ENCODE data around the gene BACH2. TPM values are rescaled to one million over a fixed set of nuclear protein-coding genes. Genes with fewer than 3 reads are reported as not detected.

BACH2 gene
- polyA plus RNA-seq, 2 of the 4 experiments (the other 2 are of a cell fraction) = 0.01 to 0.36 TPM

DNA sequence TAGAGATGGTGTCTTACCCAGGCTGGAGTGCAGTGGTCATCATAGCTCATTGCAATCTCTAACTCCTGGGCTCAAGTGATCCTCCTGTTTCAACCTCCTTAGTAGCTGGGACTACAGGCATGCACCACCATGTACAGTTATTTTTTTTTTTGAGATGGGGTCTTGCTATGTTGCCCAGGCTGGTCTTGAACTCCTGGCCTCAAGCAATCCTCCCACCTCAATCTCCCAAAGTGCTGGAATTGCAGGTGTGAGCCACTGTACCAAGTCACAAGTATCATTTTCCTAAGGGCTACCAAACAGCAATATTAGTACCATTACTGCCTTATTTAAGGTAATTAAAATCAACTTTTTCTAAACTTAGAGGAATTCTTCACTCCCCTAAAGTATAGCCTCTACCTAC, 49.4 kb downstream of the BACH2 start:
- ChIA-PET POLR2A (no interaction called here), CTCF (no interaction called here)
- Histone ChIP-seq H3K4me3 (no peak overlapping the region), H3K4me1 (no peaks in the 10 kb centered on the region), H3K4me2 (no peak overlapping the region), H3K9me3 (no peaks in the 10 kb centered on the region), H3K27ac (no peak overlapping the region)
- ATAC-seq = no peak
- DNase-seq (ENCODE audit: low read depth in 1 of 2, low spot score in 1 of 2) = no peak
- TF ChIP-seq, protein P1, sequence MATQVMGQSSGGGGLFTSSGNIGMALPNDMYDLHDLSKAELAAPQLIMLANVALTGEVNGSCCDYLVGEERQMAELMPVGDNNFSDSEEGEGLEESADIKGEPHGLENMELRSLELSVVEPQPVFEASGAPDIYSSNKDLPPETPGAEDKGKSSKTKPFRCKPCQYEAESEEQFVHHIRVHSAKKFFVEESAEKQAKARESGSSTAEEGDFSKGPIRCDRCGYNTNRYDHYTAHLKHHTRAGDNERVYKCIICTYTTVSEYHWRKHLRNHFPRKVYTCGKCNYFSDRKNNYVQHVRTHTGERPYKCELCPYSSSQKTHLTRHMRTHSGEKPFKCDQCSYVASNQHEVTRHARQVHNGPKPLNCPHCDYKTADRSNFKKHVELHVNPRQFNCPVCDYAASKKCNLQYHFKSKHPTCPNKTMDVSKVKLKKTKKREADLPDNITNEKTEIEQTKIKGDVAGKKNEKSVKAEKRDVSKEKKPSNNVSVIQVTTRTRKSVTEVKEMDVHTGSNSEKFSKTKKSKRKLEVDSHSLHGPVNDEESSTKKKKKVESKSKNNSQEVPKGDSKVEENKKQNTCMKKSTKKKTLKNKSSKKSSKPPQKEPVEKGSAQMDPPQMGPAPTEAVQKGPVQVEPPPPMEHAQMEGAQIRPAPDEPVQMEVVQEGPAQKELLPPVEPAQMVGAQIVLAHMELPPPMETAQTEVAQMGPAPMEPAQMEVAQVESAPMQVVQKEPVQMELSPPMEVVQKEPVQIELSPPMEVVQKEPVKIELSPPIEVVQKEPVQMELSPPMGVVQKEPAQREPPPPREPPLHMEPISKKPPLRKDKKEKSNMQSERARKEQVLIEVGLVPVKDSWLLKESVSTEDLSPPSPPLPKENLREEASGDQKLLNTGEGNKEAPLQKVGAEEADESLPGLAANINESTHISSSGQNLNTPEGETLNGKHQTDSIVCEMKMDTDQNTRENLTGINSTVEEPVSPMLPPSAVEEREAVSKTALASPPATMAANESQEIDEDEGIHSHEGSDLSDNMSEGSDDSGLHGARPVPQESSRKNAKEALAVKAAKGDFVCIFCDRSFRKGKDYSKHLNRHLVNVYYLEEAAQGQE (IDR thresholded peaks at IDR 0.05) = no peak
- TF ChIP-seq BHLHE40 (IDR thresholded peaks at IDR 0.05; ENCODE audit: low read depth, low read length) (no peak), NPAS2 (CRISPR knock-in tag; IDR thresholded peaks at IDR 0.05; ENCODE audit: borderline replicate concordance) (no peak)
- FAIRE-seq = no peak

DNA sequence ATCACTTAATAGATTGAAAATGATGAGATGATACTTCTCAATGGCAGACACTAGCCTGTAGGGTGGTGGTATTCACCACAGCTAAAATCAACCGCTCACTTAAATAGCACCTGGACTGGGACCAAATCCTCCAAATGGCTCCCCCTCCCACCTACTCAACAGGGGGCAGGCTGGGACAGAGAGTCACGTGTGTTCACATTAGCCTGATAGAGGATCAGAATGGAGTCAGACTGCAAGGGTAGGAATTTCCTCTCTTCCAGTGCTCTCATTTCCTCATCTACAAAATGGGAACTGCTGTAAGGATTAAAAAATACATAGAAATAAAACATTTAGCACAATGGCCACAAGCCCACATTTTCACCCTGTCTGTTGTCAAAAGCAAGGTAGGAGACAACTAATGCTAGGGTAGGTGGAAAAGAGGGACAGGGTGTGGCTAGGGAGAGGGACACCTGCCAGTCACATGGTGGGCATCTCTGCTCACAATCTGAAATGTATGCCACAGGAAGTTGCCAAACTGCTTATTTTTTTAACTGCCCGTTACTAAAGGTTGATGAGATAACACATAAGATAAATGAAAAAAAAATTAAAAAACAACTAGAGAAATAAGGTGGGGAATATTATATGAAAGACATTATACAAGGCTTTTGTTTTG, 55.3 kb downstream of the BACH2 start:
- TF ChIP-seq HEYL (CRISPR knock-in tag; IDR thresholded peaks at IDR 0.05) = no peak
- no peak for TF ChIP-seq ZFP36 (IDR thresholded peaks at IDR 0.05; ENCODE audit: borderline replicate concordance, partially characterized antibody)
- TF ChIP-seq, protein P2, sequence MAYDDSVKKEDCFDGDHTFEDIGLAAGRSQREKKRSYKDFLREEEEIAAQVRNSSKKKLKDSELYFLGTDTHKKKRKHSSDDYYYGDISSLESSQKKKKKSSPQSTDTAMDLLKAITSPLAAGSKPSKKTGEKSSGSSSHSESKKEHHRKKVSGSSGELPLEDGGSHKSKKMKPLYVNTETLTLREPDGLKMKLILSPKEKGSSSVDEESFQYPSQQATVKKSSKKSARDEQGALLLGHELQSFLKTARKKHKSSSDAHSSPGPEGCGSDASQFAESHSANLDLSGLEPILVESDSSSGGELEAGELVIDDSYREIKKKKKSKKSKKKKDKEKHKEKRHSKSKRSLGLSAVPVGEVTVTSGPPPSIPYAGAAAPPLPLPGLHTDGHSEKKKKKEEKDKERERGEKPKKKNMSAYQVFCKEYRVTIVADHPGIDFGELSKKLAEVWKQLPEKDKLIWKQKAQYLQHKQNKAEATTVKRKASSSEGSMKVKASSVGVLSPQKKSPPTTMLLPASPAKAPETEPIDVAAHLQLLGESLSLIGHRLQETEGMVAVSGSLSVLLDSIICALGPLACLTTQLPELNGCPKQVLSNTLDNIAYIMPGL (CRISPR knock-in tag; IDR thresholded peaks at IDR 0.05; ENCODE audit: borderline replicate concordance) = no peak
- TF ChIP-seq NR3C1 (IDR thresholded peaks at IDR 0.05) = no peak
- no peak for TF ChIP-seq PHF8 (IDR thresholded peaks at IDR 0.05; ENCODE audit: borderline replicate concordance, low read depth)
- TF ChIP-seq, protein P3, sequence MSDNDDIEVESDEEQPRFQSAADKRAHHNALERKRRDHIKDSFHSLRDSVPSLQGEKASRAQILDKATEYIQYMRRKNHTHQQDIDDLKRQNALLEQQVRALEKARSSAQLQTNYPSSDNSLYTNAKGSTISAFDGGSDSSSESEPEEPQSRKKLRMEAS (IDR thresholded peaks at IDR 0.05) = no peak
- TF ChIP-seq HOXB5 (CRISPR knock-in tag; IDR thresholded peaks at IDR 0.05) = no peak
- no peak for TF ChIP-seq JUN (IDR thresholded peaks at IDR 0.05)
- no peak for TF ChIP-seq ZC3H11A (IDR thresholded peaks at IDR 0.05)
- TF ChIP-seq, protein P4, sequence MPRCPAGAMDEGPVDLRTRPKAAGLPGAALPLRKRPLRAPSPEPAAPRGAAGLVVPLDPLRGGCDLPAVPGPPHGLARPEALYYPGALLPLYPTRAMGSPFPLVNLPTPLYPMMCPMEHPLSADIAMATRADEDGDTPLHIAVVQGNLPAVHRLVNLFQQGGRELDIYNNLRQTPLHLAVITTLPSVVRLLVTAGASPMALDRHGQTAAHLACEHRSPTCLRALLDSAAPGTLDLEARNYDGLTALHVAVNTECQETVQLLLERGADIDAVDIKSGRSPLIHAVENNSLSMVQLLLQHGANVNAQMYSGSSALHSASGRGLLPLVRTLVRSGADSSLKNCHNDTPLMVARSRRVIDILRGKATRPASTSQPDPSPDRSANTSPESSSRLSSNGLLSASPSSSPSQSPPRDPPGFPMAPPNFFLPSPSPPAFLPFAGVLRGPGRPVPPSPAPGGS (IDR thresholded peaks at IDR 0.05) = no peak
- no peak for TF ChIP-seq RCOR1 (IDR thresholded peaks at IDR 0.05; ENCODE audit: low read depth, low read length)
- TF ChIP-seq ESRRA (IDR thresholded peaks at IDR 0.05; ENCODE audit: borderline replicate concordance, low read length) = no peak
- TF ChIP-seq ZSCAN20 (CRISPR knock-in tag; IDR thresholded peaks at IDR 0.05) = no peak
- DNase-seq (ENCODE audit: low read depth in 1 of 2, low spot score in 1 of 2) (no peak), ATAC-seq (no peak), FAIRE-seq (no peak)
- ChIA-PET CTCF (interaction anchor here (0.6 kb wide), 1 partner anchor 74 kb away, joined by 3 read pairs; no protein-coding TSS in a partner anchor), POLR2A (no interaction called here)
- peaks cover 10% of the 10 kb centered on the region; the same call in 2 of the 3 replicates for H3K4me1 ChIP-seq
- H3K27ac ChIP-seq = no peak overlapping the region
- H3K4me2 ChIP-seq = no peak overlapping the region
- no peaks in the 10 kb centered on the region for H3K9me3 ChIP-seq
- 80% methylated on average over 3 of the region's 3 CpGs for WGBS (ENCODE audit: missing lambda C conversion rate)
- H3K4me3 ChIP-seq = no peak overlapping the region
